K562 (cell line): Measurements from ENCODE around the gene NCKIPSD.

Experiments used
- ZNF217 ChIP-seq: sonication (generic); formaldehyde crosslinking; IDR thresholded peaks from 2 replicates; pipeline ENCODE4 v1.8.0; 2022; ENCODE audit warnings: mild to moderate bottlenecking, missing genetic modification reagents
- TF ChIP-seq, protein P1 (sequence below), 3 experiments: IDR thresholded peaks in 2 of 3; conservative IDR thresholded peaks in 1 of 3; 2 replicates each; pipeline ENCODE4 v1.5.1; 2011 to 2012; ENCODE audit warnings: low read length in 3 of 3, mild to moderate bottlenecking in 3 of 3, control low read depth in 2 of 3, improper control_type of control experiment in 1 of 3, inconsistent platforms in 1 of 3, low read depth in 1 of 3, mixed read lengths in 1 of 3, moderate library complexity in 1 of 3; ENCODE audit not compliant: insufficient read depth in 2 of 3

DNA sequence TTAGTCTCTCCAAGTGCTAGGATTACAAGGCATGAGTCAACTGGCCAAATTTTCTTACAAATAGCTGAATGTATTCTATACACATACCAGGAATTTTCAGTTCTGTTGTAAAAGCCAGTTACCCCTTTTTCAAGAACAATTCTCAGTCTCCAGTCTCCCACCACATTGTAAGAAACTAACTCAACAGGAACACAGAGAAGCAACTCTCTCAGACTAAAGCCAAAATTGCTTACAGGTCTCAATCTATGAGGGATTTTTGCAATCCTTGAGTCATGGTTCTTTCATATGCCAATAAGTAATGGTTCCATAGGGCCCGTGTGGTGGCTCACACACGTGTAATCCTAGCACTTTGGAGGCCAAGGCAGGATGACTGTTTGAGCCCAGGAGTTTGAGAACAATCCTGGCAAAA, 22.8 kb upstream of the NCKIPSD start:
- TF ChIP-seq ZNF217 (CRISPR knock-in tag) = no peak
- TF ChIP-seq, protein P1, sequence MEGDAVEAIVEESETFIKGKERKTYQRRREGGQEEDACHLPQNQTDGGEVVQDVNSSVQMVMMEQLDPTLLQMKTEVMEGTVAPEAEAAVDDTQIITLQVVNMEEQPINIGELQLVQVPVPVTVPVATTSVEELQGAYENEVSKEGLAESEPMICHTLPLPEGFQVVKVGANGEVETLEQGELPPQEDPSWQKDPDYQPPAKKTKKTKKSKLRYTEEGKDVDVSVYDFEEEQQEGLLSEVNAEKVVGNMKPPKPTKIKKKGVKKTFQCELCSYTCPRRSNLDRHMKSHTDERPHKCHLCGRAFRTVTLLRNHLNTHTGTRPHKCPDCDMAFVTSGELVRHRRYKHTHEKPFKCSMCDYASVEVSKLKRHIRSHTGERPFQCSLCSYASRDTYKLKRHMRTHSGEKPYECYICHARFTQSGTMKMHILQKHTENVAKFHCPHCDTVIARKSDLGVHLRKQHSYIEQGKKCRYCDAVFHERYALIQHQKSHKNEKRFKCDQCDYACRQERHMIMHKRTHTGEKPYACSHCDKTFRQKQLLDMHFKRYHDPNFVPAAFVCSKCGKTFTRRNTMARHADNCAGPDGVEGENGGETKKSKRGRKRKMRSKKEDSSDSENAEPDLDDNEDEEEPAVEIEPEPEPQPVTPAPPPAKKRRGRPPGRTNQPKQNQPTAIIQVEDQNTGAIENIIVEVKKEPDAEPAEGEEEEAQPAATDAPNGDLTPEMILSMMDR (IDR thresholded peaks at IDR 0.05 in 2 of 3, conservative IDR thresholded peaks at IDR 0.05 in 1 of 3; ENCODE audit: insufficient read depth in 2 of 3, low read depth in 1 of 3, low read length in 3 of 3) = no peak
